H1 (cell line): Measurements from ENCODE around the gene IKZF2. TPM values are rescaled to one million over a fixed set of nuclear protein-coding genes. Genes with fewer than 3 reads are reported as not detected.

Source experiments
- CTCF ChIA-PET: fragments of 300-600 bp; sonication (Branson Sonifier 250); formaldehyde crosslinking; loops from one replicate; lab custom pipeline; 2021; ENCODE audit not compliant: partially characterized antibody; lab: Charles Lee
- POLR2A ChIA-PET: fragments of 300-600 bp; sonication (Branson Sonifier 250); formaldehyde crosslinking; loops from one replicate; lab custom pipeline; 2021; ENCODE audit warnings: inconsistent platforms; ENCODE audit not compliant: partially characterized antibody; lab: Charles Lee
- DNase-seq, 2 experiments: peaks; one replicate each; pipeline versions ENCODE4 v3.0.0 to v3.0.0-alpha.2; 2010 to 2022; ENCODE audit warnings: low spot score in 2 of 2, low read depth in 1 of 2, mixed read lengths in 1 of 2
- FAIRE-seq: peaks from 2 replicates; lab custom pipeline; 2011; peaks lifted over from hg19 to GRCh38; lab: Jason Lieb, UNC
- H2AFZ ChIP-seq: 2 replicates; pipeline ENCODE4 v1.8.1; 2012; ENCODE audit warnings: low read length, inconsistent platforms
- H2AK5ac ChIP-seq: 2 replicates; pipeline ENCODE4 v1.6.1; 2013; ENCODE audit warnings: low read depth, low read length
- H2BK120ac ChIP-seq: replicated peaks from 2 replicates; pipeline ENCODE3; 2013; ENCODE audit warnings: low read depth, low read length, inconsistent platforms
- H2BK12ac ChIP-seq: 2 replicates; pipeline ENCODE4 v1.6.1; 2013; ENCODE audit warnings: low read depth, low read length
- H2BK15ac ChIP-seq: 2 replicates; pipeline ENCODE4 v1.6.1; 2013; ENCODE audit warnings: low read length
- H2BK20ac ChIP-seq: 2 replicates; pipeline ENCODE4 v1.6.1; 2013; ENCODE audit warnings: low read length
- H2BK5ac ChIP-seq: 2 replicates; pipeline ENCODE4 v1.6.1; 2013; ENCODE audit warnings: low read depth, low read length
- H3K14ac ChIP-seq: 2 replicates; pipeline ENCODE4 v1.6.1; 2013; ENCODE audit warnings: inconsistent platforms; ENCODE audit not compliant: insufficient read length
- H3K18ac ChIP-seq: 2 replicates; pipeline ENCODE4 v1.6.1; 2013; ENCODE audit warnings: low read length; ENCODE audit errors: extremely low read depth
- H3K23ac ChIP-seq: 2 replicates; pipeline ENCODE4 v1.6.1; 2013; ENCODE audit warnings: inconsistent platforms; ENCODE audit not compliant: insufficient read length
- H3K23me2 ChIP-seq: 2 replicates; pipeline ENCODE4 v1.6.1; 2013; ENCODE audit warnings: low read depth, low read length
- H3K27ac ChIP-seq: 2 replicates; pipeline ENCODE4 v1.6.1; 2011; ENCODE audit warnings: low read depth, low read length, inconsistent platforms
- H3K27me3 ChIP-seq, 4 experiments: replicated peaks in 1 of 4; 1 replicate in 1 of 4; 2 replicates in 3 of 4; pipeline versions ENCODE4 v1.6.1 to v1.8.1; 2011 to 2013; ENCODE audit warnings: low read length in 3 of 4, mild to moderate bottlenecking in 3 of 4, inconsistent platforms in 2 of 4, mixed read lengths in 2 of 4, moderate library complexity in 1 of 4; ENCODE audit not compliant: control insufficient read depth in 3 of 4, insufficient read depth in 3 of 4; ENCODE audit errors: extremely low read depth in 1 of 4
- H3K36me3 ChIP-seq, 4 experiments: 2 replicates each; pipeline versions ENCODE4 v1.6.1 to v1.8.1; 2011 to 2013; ENCODE audit warnings: mild to moderate bottlenecking in 4 of 4, low read length in 3 of 4, moderate library complexity in 2 of 4, control low read depth in 1 of 4, inconsistent platforms in 1 of 4; ENCODE audit not compliant: insufficient read depth in 4 of 4, control insufficient read depth in 2 of 4
- H3K4ac ChIP-seq: replicated peaks from 2 replicates; pipeline ENCODE3; 2013; ENCODE audit warnings: low read length, low read depth, mixed read lengths, inconsistent platforms; ENCODE audit not compliant: insufficient read length
- H3K4me1 ChIP-seq, 4 experiments: replicated peaks in 1 of 4; 1 replicate in 1 of 4; 2 replicates in 3 of 4; pipeline versions ENCODE4 v1.6.1 to v1.8.1; 2011 to 2013; ENCODE audit warnings: low read length in 3 of 4, inconsistent platforms in 2 of 4, mixed read lengths in 1 of 4; ENCODE audit not compliant: insufficient read depth in 4 of 4, control insufficient read depth in 3 of 4
- H3K4me2 ChIP-seq, 2 experiments: 2 replicates each; pipeline versions ENCODE4 v1.6.1 to v1.8.1; 2011 to 2013; ENCODE audit warnings: low read depth in 2 of 2, low read length in 2 of 2, control low read depth in 1 of 2, inconsistent platforms in 1 of 2, mild to moderate bottlenecking in 1 of 2; ENCODE audit not compliant: insufficient read depth in 1 of 2
- H3K4me3 ChIP-seq, 4 experiments: fragments of 200-600, 300-600 bp in 1 of 4; sonication (generic), shearing (Covaris generic), sonication (Bioruptor Twin) in 1 of 4; 2 replicates each; pipeline versions ENCODE4 v1.5.1 to v1.8.1; 2011 to 2016; ENCODE audit warnings: low read length in 4 of 4, low read depth in 3 of 4, control low read depth in 2 of 4, inconsistent platforms in 2 of 4, mild to moderate bottlenecking in 2 of 4, mixed read lengths in 1 of 4, moderate library complexity in 1 of 4; ENCODE audit not compliant: insufficient read depth in 2 of 4; ENCODE audit errors: extremely low read depth in 1 of 4
- H3K56ac ChIP-seq: replicated peaks from 2 replicates; pipeline ENCODE3; 2013; ENCODE audit warnings: low read depth, mild to moderate bottlenecking, mixed read lengths, low read length, inconsistent platforms; ENCODE audit not compliant: insufficient read length
- H3K79me1 ChIP-seq: 2 replicates; pipeline ENCODE4 v1.6.1; 2013; ENCODE audit warnings: low read depth, low read length, control low read depth
- H3K79me2 ChIP-seq, 2 experiments: 2 replicates each; pipeline versions ENCODE4 v1.6.1 to v1.8.1; 2012 to 2013; ENCODE audit warnings: low read length in 2 of 2, mild to moderate bottlenecking in 2 of 2, inconsistent platforms in 1 of 2; ENCODE audit not compliant: insufficient read depth in 2 of 2, control insufficient read depth in 1 of 2
- H3K9ac ChIP-seq, 4 experiments: replicated peaks in 1 of 4; 1 replicate in 1 of 4; 2 replicates in 3 of 4; pipeline versions ENCODE4 v1.6.1 to v1.8.1; 2011 to 2013; ENCODE audit warnings: low read depth in 3 of 4, low read length in 3 of 4, control low read depth in 2 of 4, mild to moderate bottlenecking in 2 of 4, moderate library complexity in 2 of 4, inconsistent platforms in 1 of 4; ENCODE audit errors: extremely low read depth in 1 of 4
- H3K9me3 ChIP-seq, 2 experiments: 2 replicates each; pipeline versions ENCODE4 v1.6.1 to v1.8.1; 2012 to 2013; ENCODE audit warnings: mild to moderate bottlenecking in 2 of 2, moderate library complexity in 2 of 2, control low read depth in 1 of 2, inconsistent platforms in 1 of 2, low read depth in 1 of 2, low read length in 1 of 2, mixed read lengths in 1 of 2; ENCODE audit not compliant: insufficient read depth in 2 of 2
- H4K20me1 ChIP-seq, 2 experiments: replicated peaks in 1 of 2; 2 replicates each; pipeline versions ENCODE3 to v1.8.1; 2011 to 2013; ENCODE audit warnings: inconsistent platforms in 2 of 2, low read length in 2 of 2, mild to moderate bottlenecking in 1 of 2; ENCODE audit not compliant: insufficient read depth in 2 of 2, control insufficient read depth in 1 of 2
- H4K5ac ChIP-seq: 2 replicates; pipeline ENCODE4 v1.6.1; 2013; ENCODE audit warnings: low read length, low read depth, mixed read lengths, inconsistent platforms; ENCODE audit not compliant: insufficient read length
- H4K8ac ChIP-seq: 2 replicates; pipeline ENCODE4 v1.8.0; 2013; ENCODE audit warnings: mild to moderate bottlenecking, moderate library complexity, low read length, inconsistent platforms; ENCODE audit not compliant: insufficient read depth; ENCODE audit errors: extremely low read depth
- H4K91ac ChIP-seq: replicated peaks from 2 replicates; pipeline ENCODE3; 2013; ENCODE audit warnings: low read length, mixed read lengths, inconsistent platforms; ENCODE audit not compliant: insufficient read length
- NANOG ChIP-seq: IDR thresholded peaks from 2 replicates; pipeline ENCODE4 v1.6.1; 2011; ENCODE audit warnings: low read length, low read depth, mild to moderate bottlenecking, inconsistent platforms; ENCODE audit not compliant: insufficient read depth, poor library complexity, severe bottlenecking
- WGBS, 2 experiments: shearing (Covaris generic) in 1 of 2; methylation state at CpG; one replicate each; pipeline versions ENCODE4 v1.1.6 to v1.1.7; 2013 to 2015; ENCODE audit warnings: low lambda C conversion rate in 2 of 2, mixed read lengths in 2 of 2, inconsistent platforms in 1 of 2, low coverage in 1 of 2, missing lambda C conversion rate in 1 of 2; ENCODE audit not compliant: insufficient replicate concordance in 2 of 2, insufficient coverage in 1 of 2, insufficient read length in 1 of 2; ENCODE audit errors: extremely low coverage in 1 of 2, missing lambda C conversion rate in 1 of 2; 5-methylcytosine and 5-hydroxymethylcytosine counted together
- polyA plus RNA-seq, 7 experiments: library from polyadenylated mRNA; depleted of rRNA in 3 of 7; stranded (reverse) in 5 of 7; unstranded in 2 of 7; fragments of >200 nt in 5 of 7; fragments of 200-250 nt in 2 of 7; gene quantifications; 1 replicate in 5 of 7; 2 replicates in 1 of 7; 4 replicates in 1 of 7; pipeline versions ENCODE4 v1.2.1 to v1.2.3, GENCODE V29; 2011 to 2013; ENCODE audit warnings: missing spikeins in 2 of 7, mixed read lengths in 2 of 7
- total RNA-seq: library from RNA; stranded (reverse); fragmentation: NEBNext Ultra II Directional; extraction: Animal tissue kit (Norgen Biotek cat#: 25700); gene quantifications from 2 replicates; pipeline ENCODE4 v1.2.1, GENCODE V29; 2021

The IKZF2 gene
- total and polyA plus RNA-seq, 2 of the 8 experiments (the other 6 are each of a cell fraction or from before 2014, with no cell fraction given): 1.7 to 4.4 TPM

- Histone ChIP-seq H3K18ac (no peak overlapping the region), H4K20me1 (peaks cover 2 to 3% of the 10 kb centered on the region in 2 experiments), H2BK12ac (no peak overlapping the region), H3K4ac (no peak overlapping the region), H3K23me2 (no peaks in the 10 kb centered on the region), H2BK120ac (no peak overlapping the region), H2BK15ac (no peak overlapping the region), H3K79me1 (no peaks in the 10 kb centered on the region), H3K4me3 (no peak overlapping the region), H3K4me1 (peaks cover 0 to 4% (median 3%) of the 10 kb centered on the region in 4 experiments; a peak in 2 of 7 replicates), H4K91ac (no peak overlapping the region), H3K27ac (no peak overlapping the region), H4K8ac (no peak overlapping the region), H3K56ac (no peak overlapping the region), H3K23ac (no peak overlapping the region), H3K79me2 (no peaks in the 10 kb centered on the region), H2BK20ac (no peak overlapping the region), H3K4me2 (no peak overlapping the region)
- no peak for DNase-seq
- 78% methylated on average over 4 of the region's 4 CpGs; no CpG with 5 or more reads in 1 of the 2 experiments for WGBS, 2 experiments
- no peak for TF ChIP-seq NANOG
- TF ChIP-seq, all 59 proteins: peak for 0
- no peak overlapping the region for H4K5ac ChIP-seq
- no peaks in the 10 kb centered on the region for H3K9me3 ChIP-seq
- no peak overlapping the region for H2BK5ac ChIP-seq
- H2AFZ ChIP-seq: no peak overlapping the region
- H2AK5ac ChIP-seq: no peak overlapping the region
- POLR2A ChIA-PET: no interaction called here
- no peaks in the 10 kb centered on the region for H3K36me3 ChIP-seq
- no peak for FAIRE-seq
- CTCF ChIA-PET: no interaction called here
- no peak overlapping the region for H3K9ac ChIP-seq
- no peak overlapping the region for H3K14ac ChIP-seq
- no peaks in the 10 kb centered on the region for H3K27me3 ChIP-seq
These were observed 28.7 kb downstream of the IKZF2 start for GRCh38 chr2:213122725-213123124.
